ENCODE data around the gene TAS1R1. TPM values are rescaled to one million over a fixed set of nuclear protein-coding genes. Genes with fewer than 3 reads are reported as not detected.

TAS1R1 gene
- total and polyA plus RNA-seq, 10 of the 15 experiments (the other 5 are each of a cell fraction or from before 2014, with no cell fraction given), result 0.03 to 0.06 (median 0.04) TPM; not detected in 7

GRCh38 chr1:6601049-6601922 is 46.2 kb downstream of the TAS1R1 start (continued):
- TF ChIP-seq ZNF687 (IDR thresholded peaks at IDR 0.05) (peak; percentile 7; the same call in 1 of the 2 replicates), MXI1 (IDR thresholded peaks at IDR 0.05; ENCODE audit: low read depth, low read length) (peak; percentile 66; the same call in 1 of the 2 replicates), SPI1 (IDR thresholded peaks at IDR 0.05; ENCODE audit: borderline replicate concordance, insufficient read depth, low read depth, low read length) (0 out of 2 replicates have a peak, but pooled peaks have one; percentile 2), RELB (IDR thresholded peaks at IDR 0.05; ENCODE audit: low read depth) (peak; percentile 58; the same call in 1 of the 2 replicates), TCF12 (IDR thresholded peaks at IDR 0.05; ENCODE audit: low read depth, low read length) (0 out of 2 replicates have a peak, but pooled peaks have one; percentile 3), GATAD2B (conservative IDR thresholded peaks at IDR 0.05; ENCODE audit: low read depth) (no peak), RAD21 (IDR thresholded peaks at IDR 0.05; ENCODE audit: insufficient read depth, low read depth, low read length) (no peak), CEBPB (IDR thresholded peaks at IDR 0.05; ENCODE audit: borderline replicate concordance in 1 of 2, low read depth in 2 of 2, low read length in 2 of 2) (no peak), ATF3 (IDR thresholded peaks at IDR 0.05; ENCODE audit: borderline replicate concordance, extremely low read depth, low read depth, low read length) (peak; percentile 15; the same call in 1 of the 2 replicates)

Measured in GM12878 (cell line).